BE2C (cell line): ENCODE measurements around the gene GSG1L.

ENCODE experiments used
- DNase-seq: peaks from one replicate; pipeline ENCODE4 v3.0.0-alpha.2; 2020
- H3K27me3 ChIP-seq: fragments of 250-450 bp; sonication (Bioruptor Pico); 2 replicates; pipeline ENCODE4 v1.5.1; 2020; ENCODE audit warnings: mild to moderate bottlenecking
- H3K36me3 ChIP-seq: fragments of 250-450 bp; sonication (Bioruptor Pico); 2 replicates; pipeline ENCODE4 v1.5.1; 2020; ENCODE audit warnings: mild to moderate bottlenecking
- H3K4me1 ChIP-seq: fragments of 250-450 bp; sonication (Bioruptor Pico); 2 replicates; pipeline ENCODE4 v1.5.1; 2020
- H3K4me3 ChIP-seq: 2 replicates; pipeline ENCODE4 v1.5.1; 2011; ENCODE audit warnings: low read depth, low read length
- H3K9me3 ChIP-seq: fragments of 250-450 bp; sonication (Bioruptor Pico); 2 replicates; pipeline ENCODE4 v1.5.1; 2020
- CTCF ChIP-seq: IDR thresholded peaks from 2 replicates; pipeline ENCODE4 v1.5.1; 2012; ENCODE audit warnings: mild to moderate bottlenecking, low read depth, low read length

GSG1L gene

GRCh38 chr16:27852116-27852515 lies 211.4 kb downstream of the GSG1L start:
- DNase-seq = no peak
- Histone ChIP-seq H3K4me3 (no peak overlapping the region), H3K9me3 (no peaks in the 10 kb centered on the region), H3K4me1 (no peaks in the 10 kb centered on the region), H3K27me3 (peaks cover 29% of the 10 kb centered on the region), H3K36me3 (no peaks in the 10 kb centered on the region)
- TF ChIP-seq CTCF = no peak

GRCh38 chr16:27851586-27851985 lies 211.9 kb downstream of the GSG1L start:
- H3K9me3 ChIP-seq = no peaks in the 10 kb centered on the region
- no peak overlapping the region for H3K4me3 ChIP-seq
- no peak for DNase-seq
- no peaks in the 10 kb centered on the region for H3K36me3 ChIP-seq
- TF ChIP-seq CTCF = no peak
- H3K27me3 ChIP-seq = peaks cover 29% of the 10 kb centered on the region
- no peaks in the 10 kb centered on the region for H3K4me1 ChIP-seq

- no peaks in the 10 kb centered on the region for H3K9me3 ChIP-seq
- no peak for TF ChIP-seq CTCF
- no peak for DNase-seq
- no peak overlapping the region for H3K4me3 ChIP-seq
- H3K36me3 ChIP-seq = no peaks in the 10 kb centered on the region
- no peaks in the 10 kb centered on the region for H3K4me1 ChIP-seq
- peaks cover 29% of the 10 kb centered on the region for H3K27me3 ChIP-seq
Observed at GRCh38 chr16:27849621-27850020, 213.9 kb downstream of the GSG1L start.

GRCh38 chr16:27847030-27847550 lies 216.4 kb downstream of the GSG1L start:
- peaks cover 10% of the 10 kb centered on the region for H3K27me3 ChIP-seq
- no peak overlapping the region for H3K4me3 ChIP-seq
- H3K4me1 ChIP-seq = no peaks in the 10 kb centered on the region
- H3K9me3 ChIP-seq = no peaks in the 10 kb centered on the region
- no peak for TF ChIP-seq CTCF
- H3K36me3 ChIP-seq = no peaks in the 10 kb centered on the region
- no peak for DNase-seq

- Histone ChIP-seq H3K9me3 (no peaks in the 10 kb centered on the region), H3K4me1 (no peaks in the 10 kb centered on the region), H3K4me3 (no peak overlapping the region), H3K36me3 (no peaks in the 10 kb centered on the region), H3K27me3 (0 out of 2 replicates have a peak, but pooled peaks cover 5% of the 10 kb centered on the region)
- TF ChIP-seq CTCF = no peak
- DNase-seq = no peak
Observed at GRCh38 chr16:27844826-27845225, 218.7 kb downstream of the GSG1L start.

- DNase-seq = no peak
- H3K9me3 ChIP-seq = no peaks in the 10 kb centered on the region
- 0 out of 2 replicates have a peak, but pooled peaks cover 5% of the 10 kb centered on the region for H3K27me3 ChIP-seq
- H3K36me3 ChIP-seq = no peaks in the 10 kb centered on the region
- no peak overlapping the region for H3K4me3 ChIP-seq
- no peak for TF ChIP-seq CTCF
- H3K4me1 ChIP-seq = no peaks in the 10 kb centered on the region
Observed at GRCh38 chr16:27843800-27844199, 219.7 kb downstream of the GSG1L start.
